Effector memory CD8-positive, alpha-beta T cell (primary cell): ENCODE results near the gene TBC1D5.
"Not testable (repeated sequence)": the region's sequence is repeated elsewhere in the genome, so short reads cannot be mapped to it uniquely, and the experiment has no call there.

ENCODE experiments used
- ATAC-seq: fragments of 150-1000 bp; cut with Tn5 transposase; replicated peaks from 2 replicates; pipeline ENCODE4 v1.10.0; 2021; ENCODE audit warnings: mild to moderate bottlenecking, moderate library complexity
- DNase-seq, 3 experiments: peaks; one replicate each; pipeline ENCODE4 v3.0.0; 2021
- H3K27ac Mint-ChIP-seq, 2 donors: one replicate each; pipeline ENCODE4 v1.8.0; 2022; ENCODE audit warnings: mild to moderate bottlenecking in 2 of 2, mixed read lengths in 2 of 2, moderate library complexity in 2 of 2
- H3K27me3 Mint-ChIP-seq, 2 donors: one replicate each; pipeline ENCODE4 v1.8.0; 2022; ENCODE audit warnings: mixed read lengths in 2 of 2
- H3K36me3 Mint-ChIP-seq: one replicate; pipeline ENCODE4 v1.8.0; 2022; ENCODE audit warnings: mild to moderate bottlenecking, moderate library complexity, mixed read lengths; ENCODE audit not compliant: insufficient read depth
- H3K4me1 Mint-ChIP-seq, 2 donors: one replicate each; pipeline ENCODE4 v1.8.0; 2022; ENCODE audit warnings: low read depth in 2 of 2, mixed read lengths in 2 of 2
- H3K4me3 Mint-ChIP-seq, 2 donors: one replicate each; pipeline ENCODE4 v1.8.0; 2022; ENCODE audit warnings: mild to moderate bottlenecking in 2 of 2, mixed read lengths in 2 of 2, moderate library complexity in 2 of 2
- H3K9me3 Mint-ChIP-seq, 2 donors: one replicate each; pipeline ENCODE4 v1.8.0; 2022; ENCODE audit warnings: mixed read lengths in 2 of 2

TBC1D5 gene

DNA sequence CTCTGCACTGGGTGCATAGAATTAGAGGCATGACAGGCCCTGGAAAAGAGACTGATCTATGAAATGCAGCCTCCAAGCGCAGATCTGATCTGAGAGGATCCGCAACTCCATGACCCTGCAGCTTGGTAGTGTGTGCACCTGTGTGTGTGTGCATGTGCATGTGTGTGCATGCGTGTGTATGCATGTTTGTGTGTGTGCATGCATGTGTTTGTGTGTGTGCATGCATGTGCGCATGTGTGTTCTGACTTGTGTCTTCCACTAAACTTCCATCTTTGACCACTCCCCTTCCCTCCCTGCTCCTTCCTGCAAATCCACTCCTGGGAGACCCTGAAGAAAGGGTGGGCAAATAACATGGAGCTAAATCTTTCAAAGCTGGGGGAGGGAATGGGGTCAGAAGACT lies 600.7 kb downstream of the TBC1D5 start:
- no peak overlapping the region for H3K27ac Mint-ChIP-seq
- no peak overlapping the region for H3K4me3 Mint-ChIP-seq
- no peak for DNase-seq
- no peaks in the 10 kb centered on the region for H3K36me3 Mint-ChIP-seq
- H3K27me3 Mint-ChIP-seq, result peaks cover 6 to 8% of the 10 kb centered on the region in 2 donors
- ATAC-seq, result no peak
- no peaks in the 10 kb centered on the region for H3K9me3 Mint-ChIP-seq
- peaks cover 2 to 5% of the 10 kb centered on the region in 2 donors for H3K4me1 Mint-ChIP-seq

DNA sequence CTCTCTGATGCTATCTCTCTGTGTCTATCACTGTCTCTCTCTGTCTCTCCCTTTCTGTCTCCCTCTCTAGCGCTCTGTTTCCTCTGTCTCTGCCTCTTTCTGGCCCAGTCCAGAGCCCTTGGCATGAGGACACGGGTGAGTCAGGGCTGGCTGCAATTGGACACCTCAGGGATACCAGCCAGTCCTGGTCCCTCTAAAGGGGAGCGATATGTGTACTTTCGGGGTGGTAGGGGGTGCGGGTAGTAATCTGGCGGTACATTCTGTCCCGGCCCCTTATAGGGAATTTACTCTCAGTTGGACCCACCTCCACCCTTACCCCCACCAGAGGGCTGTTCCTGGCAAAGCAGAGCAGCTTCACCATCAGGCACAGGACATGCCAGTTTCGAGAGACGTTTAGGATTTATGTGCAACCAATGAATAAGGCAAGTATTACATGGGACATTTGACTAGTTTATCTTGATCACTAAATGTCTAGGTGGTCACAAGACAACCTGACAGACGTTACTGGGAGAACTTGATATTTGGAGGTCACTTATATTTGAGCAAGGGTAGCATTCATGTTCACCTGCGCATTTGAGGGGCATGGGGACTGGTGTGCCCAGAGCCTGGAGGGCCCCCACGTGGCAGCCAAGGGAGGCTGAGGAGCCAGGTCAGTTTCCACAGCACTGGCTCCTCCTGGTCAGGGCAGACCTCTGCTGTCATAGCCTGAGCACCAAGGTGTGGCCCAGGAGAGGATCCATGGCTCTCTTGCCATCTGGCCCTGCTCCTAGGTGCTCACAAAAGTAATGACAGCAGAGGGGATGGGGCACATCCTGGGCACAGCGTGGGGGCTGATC lies 601.5 kb downstream of the TBC1D5 start:
- peaks cover 6 to 8% of the 10 kb centered on the region in 2 donors for H3K27me3 Mint-ChIP-seq
- H3K27ac Mint-ChIP-seq, result no peak overlapping the region
- DNase-seq (no peak), ATAC-seq (no peak)
- no peak overlapping the region for H3K4me3 Mint-ChIP-seq
- H3K9me3 Mint-ChIP-seq, result no peaks in the 10 kb centered on the region
- H3K4me1 Mint-ChIP-seq, result peaks cover 2 to 5% of the 10 kb centered on the region in 2 donors
- H3K36me3 Mint-ChIP-seq, result no peaks in the 10 kb centered on the region

GRCh38 chr3:17138246-17139039 lies 604.0 kb downstream of the TBC1D5 start:
- ATAC-seq (no peak), DNase-seq (no peak)
- Mint-ChIP-seq H3K27me3 (peaks cover 6 to 8% of the 10 kb centered on the region in 2 donors), H3K4me1 (peaks cover 2 to 5% of the 10 kb centered on the region in 2 donors), H3K27ac (no peak overlapping the region), H3K4me3 (no peak overlapping the region), H3K9me3 (no peaks in the 10 kb centered on the region), H3K36me3 (no peaks in the 10 kb centered on the region)

DNA sequence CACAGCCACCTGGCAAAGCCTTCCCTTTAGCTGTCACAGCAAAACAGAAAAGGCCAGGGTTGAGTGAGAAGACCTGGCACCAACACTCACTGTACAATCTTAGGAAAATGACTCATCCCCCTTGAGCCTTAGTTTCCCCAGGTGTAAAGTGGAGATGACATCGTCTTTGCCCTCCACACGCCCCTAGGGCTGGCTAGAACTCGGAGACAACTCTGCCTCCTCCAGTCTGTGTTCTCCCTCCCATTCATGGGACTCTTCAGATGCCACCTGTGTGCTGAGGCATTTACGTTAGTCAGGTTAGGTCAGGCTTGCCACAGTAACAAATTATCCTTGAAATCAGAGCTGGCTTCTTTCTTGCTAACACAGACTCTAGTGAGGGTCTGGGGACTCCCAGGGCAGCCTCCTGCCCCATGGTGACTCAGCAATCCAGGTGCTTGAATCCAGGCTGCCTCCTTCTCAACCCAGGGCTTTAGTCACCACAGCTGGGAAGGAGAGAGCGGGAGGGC lies 605.1 kb downstream of the TBC1D5 start:
- Mint-ChIP-seq H3K4me3 (no peak overlapping the region), H3K27ac (no peak overlapping the region), H3K9me3 (no peaks in the 10 kb centered on the region), H3K4me1 (peaks cover 2 to 6% of the 10 kb centered on the region in 2 donors), H3K27me3 (peaks cover 6 to 8% of the 10 kb centered on the region in 2 donors), H3K36me3 (no peaks in the 10 kb centered on the region)
- ATAC-seq, result no peak
- DNase-seq, result no peak

- Mint-ChIP-seq H3K36me3 (no peaks in the 10 kb centered on the region), H3K27ac (no peak overlapping the region), H3K4me1 (peaks cover 2 to 9% of the 10 kb centered on the region in 2 donors), H3K27me3 (peaks cover 6 to 8% of the 10 kb centered on the region in 2 donors), H3K4me3 (no peak overlapping the region), H3K9me3 (no peaks in the 10 kb centered on the region)
- ATAC-seq, result no peak
- no peak for DNase-seq
Measured at GRCh38 chr3:17136136-17136721, 606.2 kb downstream of the TBC1D5 start.

GRCh38 chr3:17135696-17136095 lies 606.7 kb downstream of the TBC1D5 start:
- DNase-seq (no peak), ATAC-seq (no peak)
- Mint-ChIP-seq H3K27me3 (peaks cover 6 to 8% of the 10 kb centered on the region in 2 donors), H3K27ac (no peak overlapping the region), H3K36me3 (no peaks in the 10 kb centered on the region), H3K4me3 (no peak overlapping the region), H3K9me3 (no peaks in the 10 kb centered on the region), H3K4me1 (peaks cover 4 to 9% of the 10 kb centered on the region in 2 donors)

DNA sequence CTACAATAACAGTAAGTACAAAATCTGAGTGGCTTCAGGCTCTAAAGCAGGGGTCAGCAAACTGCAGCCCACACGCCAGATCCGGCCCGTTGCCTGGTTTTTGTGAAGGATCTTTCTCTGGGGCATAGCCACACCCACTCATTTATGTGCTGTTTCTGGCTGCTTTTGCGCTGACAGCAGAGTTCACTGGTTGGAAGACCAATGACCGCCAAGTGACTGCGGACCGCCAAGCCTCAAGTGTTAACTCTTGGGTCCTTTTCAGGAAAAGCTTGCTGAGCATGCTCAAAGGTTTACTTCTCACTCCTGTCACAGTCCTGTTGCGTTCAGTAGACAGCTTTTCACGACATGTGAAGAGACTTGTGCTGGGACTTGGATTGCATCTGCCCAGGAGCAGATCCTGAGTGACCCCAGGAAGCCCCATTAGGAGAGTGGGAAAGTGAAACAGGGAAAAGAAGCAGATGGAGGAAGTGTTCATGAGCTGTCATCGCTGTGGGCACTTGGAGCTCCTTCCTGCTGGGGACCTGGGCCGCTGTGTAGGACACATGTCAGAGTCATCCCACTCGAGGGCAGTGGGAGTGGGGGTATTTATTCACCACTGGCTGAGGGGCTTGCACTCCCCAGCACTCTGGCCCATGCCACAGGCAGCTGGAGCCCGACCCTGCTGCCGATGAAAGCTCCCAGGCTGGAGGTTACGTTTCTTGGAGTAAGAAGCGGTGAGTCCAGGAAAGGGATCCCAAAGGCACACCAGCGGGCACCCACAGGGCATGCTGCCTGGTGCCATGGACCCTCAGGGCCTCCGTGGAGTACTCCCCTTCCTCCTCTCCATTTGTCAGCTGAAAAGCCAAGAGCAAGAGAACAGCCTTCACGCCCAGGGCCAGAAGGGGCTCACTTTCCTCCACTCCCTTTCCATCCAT lies 608.5 kb downstream of the TBC1D5 start:
- Mint-ChIP-seq H3K27me3 (peaks cover 0 to 8% of the 10 kb centered on the region in 2 donors), H3K36me3 (no peaks in the 10 kb centered on the region), H3K4me1 (peaks cover 4 to 5% of the 10 kb centered on the region in 2 donors), H3K9me3 (no peaks in the 10 kb centered on the region), H3K4me3 (no peak overlapping the region), H3K27ac (no peak overlapping the region)
- no peak for DNase-seq
- ATAC-seq, result no peak

- ATAC-seq, result no peak
- Mint-ChIP-seq H3K9me3 (no peaks in the 10 kb centered on the region), H3K27me3 (no peaks in the 10 kb centered on the region), H3K4me1 (peaks cover 4 to 6% of the 10 kb centered on the region in 2 donors), H3K36me3 (no peaks in the 10 kb centered on the region), H3K27ac (no peak overlapping the region), H3K4me3 (no peak overlapping the region)
- no peak for DNase-seq
Measured at GRCh38 chr3:17132286-17133115, 609.9 kb downstream of the TBC1D5 start.

DNA sequence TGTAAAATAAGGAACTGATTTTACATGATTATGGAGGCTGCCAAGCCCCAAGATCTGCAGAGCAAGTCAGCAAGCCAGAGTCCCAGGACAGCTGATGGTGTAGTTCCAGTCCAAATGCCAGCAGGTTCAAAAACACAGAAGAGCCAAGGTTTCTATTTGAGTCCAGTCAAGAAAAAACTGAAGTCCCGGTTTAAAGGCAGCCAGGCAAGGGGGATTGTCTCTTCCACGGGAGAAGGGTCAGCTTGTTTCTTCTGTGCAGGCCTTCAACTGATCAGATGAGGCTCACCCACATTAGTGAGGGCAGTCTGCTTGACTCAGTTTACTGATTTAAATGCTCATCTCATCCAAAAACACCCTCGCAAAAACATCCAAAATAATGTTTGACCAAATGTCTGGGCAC lies 611.5 kb downstream of the TBC1D5 start:
- peaks cover 4 to 6% of the 10 kb centered on the region in 2 donors for H3K4me1 Mint-ChIP-seq
- no peaks in the 10 kb centered on the region for H3K27me3 Mint-ChIP-seq
- no peak overlapping the region for H3K27ac Mint-ChIP-seq
- H3K36me3 Mint-ChIP-seq, result no peaks in the 10 kb centered on the region
- ATAC-seq (no peak), DNase-seq (no peak)
- no peak overlapping the region for H3K4me3 Mint-ChIP-seq
- H3K9me3 Mint-ChIP-seq, result no peaks in the 10 kb centered on the region

DNA sequence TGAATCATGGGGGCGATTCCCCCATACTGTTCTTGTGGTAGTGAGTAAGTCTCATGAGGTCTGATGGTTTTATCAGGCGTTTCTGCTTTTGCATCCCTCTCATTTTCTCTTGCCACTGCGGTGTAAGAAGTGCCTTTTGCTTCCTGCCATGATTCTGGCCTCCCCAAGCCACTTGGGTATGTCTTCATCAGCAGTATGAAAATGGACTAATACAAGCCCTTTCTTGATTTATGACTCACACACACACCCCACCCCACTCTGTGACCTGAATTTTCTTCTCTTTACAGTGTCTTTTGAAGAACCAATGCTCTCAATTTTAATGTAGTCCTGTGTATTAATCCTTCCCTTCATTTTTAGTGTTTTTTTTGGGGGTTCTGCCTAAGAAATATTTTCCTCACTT lies 612.9 kb downstream of the TBC1D5 start:
- Mint-ChIP-seq H3K36me3 (no peaks in the 10 kb centered on the region), H3K4me3 (no peak overlapping the region), H3K4me1 (peaks cover 4 to 6% of the 10 kb centered on the region in 2 donors), H3K27me3 (no peaks in the 10 kb centered on the region), H3K9me3 (no peaks in the 10 kb centered on the region), H3K27ac (no peak overlapping the region)
- DNase-seq (no peak), ATAC-seq (no peak)

DNA sequence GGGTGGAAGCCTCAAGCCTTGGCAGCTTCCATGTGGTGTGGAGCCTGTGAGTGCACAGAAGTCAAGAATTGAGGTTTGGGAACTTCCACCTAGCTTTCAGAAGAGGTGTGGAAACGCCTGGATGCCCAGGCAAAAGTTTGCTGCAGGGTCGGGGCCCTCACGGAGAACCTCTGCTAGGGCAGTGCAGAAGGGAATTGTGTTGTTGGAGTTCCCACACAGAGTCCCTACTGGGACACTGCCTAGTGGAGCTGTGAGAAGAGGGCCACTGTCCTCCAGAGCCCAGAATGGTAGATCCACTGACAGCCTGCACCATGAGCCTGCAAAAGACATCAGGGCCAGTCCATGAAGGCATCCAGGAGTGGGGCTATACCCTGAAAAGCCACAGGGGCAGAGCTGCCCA lies 613.8 kb downstream of the TBC1D5 start:
- not testable (repeated sequence) for H3K4me1 Mint-ChIP-seq, H3K27me3 Mint-ChIP-seq, H3K9me3 Mint-ChIP-seq, H3K27ac Mint-ChIP-seq, DNase-seq, H3K36me3 Mint-ChIP-seq, H3K4me3 Mint-ChIP-seq, ATAC-seq

GRCh38 chr3:17125738-17126442 lies 616.5 kb downstream of the TBC1D5 start:
- no peak overlapping the region for H3K4me3 Mint-ChIP-seq
- no peak for ATAC-seq
- H3K36me3 Mint-ChIP-seq, result no peaks in the 10 kb centered on the region

More at GRCh38 chr3:17125738-17126442, 616.5 kb downstream of the TBC1D5 start:
- Mint-ChIP-seq H3K27ac (no peak overlapping the region), H3K27me3 (no peaks in the 10 kb centered on the region), H3K9me3 (no peaks in the 10 kb centered on the region), H3K4me1 (peaks cover 0 to 4% of the 10 kb centered on the region in 2 donors)
- no peak for DNase-seq
